WERI-Rb-1 (cell line): ENCODE data around the gene F2.

Source experiments
- DNase-seq: peaks from one replicate; pipeline ENCODE4 v3.0.0-alpha.2; 2020
- H3K27ac ChIP-seq: fragments of 250-450 bp; sonication (Bioruptor Pico); 2 replicates; pipeline ENCODE4 v1.5.1; 2020; ENCODE audit warnings: mild to moderate bottlenecking, moderate library complexity
- H3K27me3 ChIP-seq: fragments of 250-450 bp; sonication (Bioruptor Pico); 2 replicates; pipeline ENCODE4 v1.5.1; 2021; ENCODE audit warnings: mild to moderate bottlenecking, low read depth, moderate library complexity; ENCODE audit not compliant: insufficient read depth, severe bottlenecking
- H3K36me3 ChIP-seq: fragments of 250-450 bp; sonication (Bioruptor Pico); 2 replicates; pipeline ENCODE4 v1.5.1; 2020; ENCODE audit warnings: mild to moderate bottlenecking, moderate library complexity
- H3K4me3 ChIP-seq: 2 replicates; pipeline ENCODE4 v1.5.1; 2011; ENCODE audit warnings: low read depth, mild to moderate bottlenecking, control low read depth, low read length
- H3K9me3 ChIP-seq: fragments of 250-450 bp; sonication (Bioruptor Pico); 2 replicates; pipeline ENCODE4 v1.5.1; 2021; ENCODE audit warnings: mild to moderate bottlenecking, moderate library complexity; ENCODE audit not compliant: severe bottlenecking
- TF ChIP-seq, protein P1 (sequence below): IDR thresholded peaks from 2 replicates; pipeline ENCODE4 v1.5.1; 2011; ENCODE audit warnings: low read depth, mild to moderate bottlenecking, control low read depth, inconsistent platforms, low read length

The F2 gene

GRCh38 chr11:46681814-46682213, 37.2 kb upstream of the F2 start:
- Histone ChIP-seq H3K27me3 (no peaks in the 10 kb centered on the region), H3K4me3 (no peak overlapping the region), H3K36me3 (peaks cover 17% of the 10 kb centered on the region), H3K27ac (no peak overlapping the region), H3K9me3 (no peaks in the 10 kb centered on the region)
- TF ChIP-seq, protein P1, sequence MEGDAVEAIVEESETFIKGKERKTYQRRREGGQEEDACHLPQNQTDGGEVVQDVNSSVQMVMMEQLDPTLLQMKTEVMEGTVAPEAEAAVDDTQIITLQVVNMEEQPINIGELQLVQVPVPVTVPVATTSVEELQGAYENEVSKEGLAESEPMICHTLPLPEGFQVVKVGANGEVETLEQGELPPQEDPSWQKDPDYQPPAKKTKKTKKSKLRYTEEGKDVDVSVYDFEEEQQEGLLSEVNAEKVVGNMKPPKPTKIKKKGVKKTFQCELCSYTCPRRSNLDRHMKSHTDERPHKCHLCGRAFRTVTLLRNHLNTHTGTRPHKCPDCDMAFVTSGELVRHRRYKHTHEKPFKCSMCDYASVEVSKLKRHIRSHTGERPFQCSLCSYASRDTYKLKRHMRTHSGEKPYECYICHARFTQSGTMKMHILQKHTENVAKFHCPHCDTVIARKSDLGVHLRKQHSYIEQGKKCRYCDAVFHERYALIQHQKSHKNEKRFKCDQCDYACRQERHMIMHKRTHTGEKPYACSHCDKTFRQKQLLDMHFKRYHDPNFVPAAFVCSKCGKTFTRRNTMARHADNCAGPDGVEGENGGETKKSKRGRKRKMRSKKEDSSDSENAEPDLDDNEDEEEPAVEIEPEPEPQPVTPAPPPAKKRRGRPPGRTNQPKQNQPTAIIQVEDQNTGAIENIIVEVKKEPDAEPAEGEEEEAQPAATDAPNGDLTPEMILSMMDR: no peak
- DNase-seq: no peak

GRCh38 chr11:46682773-46683752, 36.0 kb upstream of the F2 start:
- DNase-seq: no peak
- TF ChIP-seq, protein P1: no peak

DNA sequence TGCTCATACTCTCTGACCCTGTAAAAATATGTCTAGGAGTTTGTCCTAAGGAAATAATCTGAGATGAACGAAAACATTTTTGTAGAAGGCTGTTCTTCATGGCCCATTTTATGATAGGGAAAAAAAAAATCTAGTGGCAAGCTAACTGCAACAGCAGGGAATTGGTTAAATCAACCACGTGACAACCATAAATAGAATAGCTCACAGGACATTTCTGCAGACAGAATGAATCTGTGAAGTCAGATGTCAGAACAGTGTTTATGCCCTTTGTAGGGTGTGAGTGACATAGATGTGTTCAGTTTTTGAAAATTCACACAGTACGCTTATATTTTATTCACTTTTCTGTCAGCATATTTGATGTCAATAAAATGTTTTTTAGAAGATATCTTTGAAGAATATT, 34.6 kb upstream of the F2 start:
- no peak for DNase-seq
- TF ChIP-seq, protein P1: no peak
- no peak overlapping the region for H3K27ac ChIP-seq
- no peaks in the 10 kb centered on the region for H3K27me3 ChIP-seq
- no peak overlapping the region for H3K4me3 ChIP-seq
- no peaks in the 10 kb centered on the region for H3K9me3 ChIP-seq
- H3K36me3 ChIP-seq: peaks cover 22% of the 10 kb centered on the region

More at GRCh38 chr11:46682773-46683752, 36.0 kb upstream of the F2 start:
- no peaks in the 10 kb centered on the region for H3K27me3 ChIP-seq
- H3K4me3 ChIP-seq: no peak overlapping the region
- H3K36me3 ChIP-seq: peaks cover 30% of the 10 kb centered on the region
- no peak overlapping the region for H3K27ac ChIP-seq
- no peaks in the 10 kb centered on the region for H3K9me3 ChIP-seq

DNA sequence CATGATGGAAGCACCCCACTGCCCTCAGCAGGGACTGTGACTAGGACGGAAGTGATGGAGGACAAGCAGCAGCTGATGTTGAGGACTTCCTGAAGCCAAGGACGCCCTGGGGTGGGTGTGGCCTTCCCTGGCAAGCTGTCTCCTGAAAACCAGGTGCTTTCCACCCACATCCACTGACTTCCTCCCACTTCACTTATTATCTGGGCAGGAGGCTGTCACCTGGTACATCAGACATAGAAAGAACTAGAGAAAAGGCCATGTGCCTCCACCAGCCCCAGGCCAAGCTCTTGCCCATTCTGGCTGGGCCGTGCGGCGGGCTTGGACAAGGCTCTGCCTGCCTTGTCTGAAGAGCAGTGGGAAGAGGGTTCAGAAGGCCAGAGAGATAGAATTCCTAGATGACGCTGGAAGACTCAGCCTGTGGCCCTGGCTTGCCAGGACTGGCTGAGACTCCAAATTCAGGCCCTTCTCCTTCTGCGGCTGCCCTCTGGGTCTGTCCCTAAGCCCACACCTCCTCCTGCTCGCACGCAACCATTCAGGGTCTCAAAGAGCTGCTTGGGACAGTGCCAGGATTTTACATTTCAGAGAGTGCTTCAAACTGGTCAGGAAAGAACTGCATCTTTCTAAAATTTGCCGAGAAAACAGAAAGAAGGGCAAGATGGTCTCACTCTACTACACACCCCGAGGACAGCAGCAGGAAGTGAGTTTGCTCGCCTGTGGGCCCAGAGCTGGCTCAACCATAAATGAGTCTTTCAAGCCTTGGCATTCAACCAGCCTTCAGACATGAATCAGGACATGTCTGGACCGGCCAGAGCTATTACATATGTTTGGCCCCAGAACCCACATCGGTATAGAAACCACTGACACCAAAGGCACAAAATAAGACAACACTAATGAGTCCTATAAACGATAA, 31.9 kb upstream of the F2 start:
- Histone ChIP-seq H3K27ac (no peak overlapping the region), H3K4me3 (no peak overlapping the region), H3K9me3 (no peaks in the 10 kb centered on the region), H3K27me3 (no peaks in the 10 kb centered on the region), H3K36me3 (peaks cover 19% of the 10 kb centered on the region)
- TF ChIP-seq, protein P1: no peak
- no peak for DNase-seq

DNA sequence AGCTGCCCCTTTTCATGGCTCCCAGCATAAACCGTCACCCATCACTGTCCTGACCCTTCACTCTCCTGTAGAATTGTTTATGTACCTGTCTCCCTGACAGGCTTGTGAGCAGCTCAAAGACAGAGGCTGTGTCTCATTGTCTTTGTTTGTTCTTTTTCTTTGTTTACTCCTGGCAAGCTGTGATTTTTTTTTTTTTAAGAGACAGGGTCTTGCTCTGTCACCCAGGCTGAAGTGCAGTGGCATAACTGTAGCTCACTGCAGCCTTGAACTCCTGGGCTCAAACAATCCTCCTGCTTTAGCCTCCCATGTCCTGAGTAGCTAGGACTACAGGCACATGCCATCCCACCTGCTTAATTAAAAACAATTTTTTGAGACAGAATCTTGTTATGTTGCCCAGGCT, 28.3 kb upstream of the F2 start:
- Histone ChIP-seq H3K4me3 (no peak overlapping the region), H3K36me3 (peaks cover 30% of the 10 kb centered on the region), H3K9me3 (no peaks in the 10 kb centered on the region), H3K27me3 (no peaks in the 10 kb centered on the region), H3K27ac (no peak overlapping the region)
- TF ChIP-seq, protein P1: no peak
- DNase-seq: no peak
